Measurements from ENCODE around the gene RXYLT1.

Gene RXYLT1

DNA sequence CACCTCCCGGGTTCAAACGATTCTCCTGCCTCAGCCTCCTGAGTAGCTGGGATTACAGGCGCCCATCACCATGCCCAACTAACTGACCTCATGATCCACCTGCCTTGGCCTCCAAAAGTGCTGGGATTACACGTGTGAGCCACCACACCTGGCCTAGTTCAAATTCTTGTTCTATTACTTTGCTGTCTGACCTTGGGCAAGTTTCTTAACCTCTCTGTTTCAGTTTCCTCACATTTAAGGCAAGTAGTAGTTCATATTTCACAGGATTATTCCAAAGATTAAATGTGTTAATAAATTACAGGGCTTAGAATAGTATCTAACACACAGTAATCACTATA lies 10.9 kb downstream of the RXYLT1 start:
- H3K4me3 ChIP-seq (ENCODE audit: low read depth, low read length) = no peak overlapping the region
- DNase-seq (ENCODE audit: low read depth) = no peak
- TF ChIP-seq, protein P1, sequence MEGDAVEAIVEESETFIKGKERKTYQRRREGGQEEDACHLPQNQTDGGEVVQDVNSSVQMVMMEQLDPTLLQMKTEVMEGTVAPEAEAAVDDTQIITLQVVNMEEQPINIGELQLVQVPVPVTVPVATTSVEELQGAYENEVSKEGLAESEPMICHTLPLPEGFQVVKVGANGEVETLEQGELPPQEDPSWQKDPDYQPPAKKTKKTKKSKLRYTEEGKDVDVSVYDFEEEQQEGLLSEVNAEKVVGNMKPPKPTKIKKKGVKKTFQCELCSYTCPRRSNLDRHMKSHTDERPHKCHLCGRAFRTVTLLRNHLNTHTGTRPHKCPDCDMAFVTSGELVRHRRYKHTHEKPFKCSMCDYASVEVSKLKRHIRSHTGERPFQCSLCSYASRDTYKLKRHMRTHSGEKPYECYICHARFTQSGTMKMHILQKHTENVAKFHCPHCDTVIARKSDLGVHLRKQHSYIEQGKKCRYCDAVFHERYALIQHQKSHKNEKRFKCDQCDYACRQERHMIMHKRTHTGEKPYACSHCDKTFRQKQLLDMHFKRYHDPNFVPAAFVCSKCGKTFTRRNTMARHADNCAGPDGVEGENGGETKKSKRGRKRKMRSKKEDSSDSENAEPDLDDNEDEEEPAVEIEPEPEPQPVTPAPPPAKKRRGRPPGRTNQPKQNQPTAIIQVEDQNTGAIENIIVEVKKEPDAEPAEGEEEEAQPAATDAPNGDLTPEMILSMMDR (conservative IDR thresholded peaks at IDR 0.05; ENCODE audit: low read depth, low read length) = no peak

DNA sequence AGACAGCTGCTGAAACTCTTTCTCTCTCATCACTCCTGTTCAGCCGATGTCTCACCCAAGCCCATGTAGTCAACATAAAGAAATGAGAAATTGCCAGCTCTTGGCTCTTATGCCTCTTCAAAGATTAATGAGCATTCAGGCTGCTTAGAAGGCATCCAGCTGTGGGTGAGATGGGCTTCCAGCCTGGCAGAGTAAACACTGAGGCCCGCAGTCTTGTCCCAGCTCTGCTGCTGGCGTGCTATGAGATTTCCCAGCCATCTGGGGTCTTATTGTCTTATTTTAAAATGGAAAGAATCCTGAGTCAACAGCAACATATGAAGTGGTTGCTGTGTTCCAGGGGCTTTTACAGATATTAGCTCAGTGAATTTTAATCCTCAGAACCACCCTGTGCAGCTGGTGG lies 12.6 kb downstream of the RXYLT1 start:
- DNase-seq (ENCODE audit: low read depth) = no peak
- no peak overlapping the region for H3K4me3 ChIP-seq (ENCODE audit: low read depth, low read length)
- TF ChIP-seq, protein P1 (conservative IDR thresholded peaks at IDR 0.05; ENCODE audit: low read depth, low read length) = no peak

DNA sequence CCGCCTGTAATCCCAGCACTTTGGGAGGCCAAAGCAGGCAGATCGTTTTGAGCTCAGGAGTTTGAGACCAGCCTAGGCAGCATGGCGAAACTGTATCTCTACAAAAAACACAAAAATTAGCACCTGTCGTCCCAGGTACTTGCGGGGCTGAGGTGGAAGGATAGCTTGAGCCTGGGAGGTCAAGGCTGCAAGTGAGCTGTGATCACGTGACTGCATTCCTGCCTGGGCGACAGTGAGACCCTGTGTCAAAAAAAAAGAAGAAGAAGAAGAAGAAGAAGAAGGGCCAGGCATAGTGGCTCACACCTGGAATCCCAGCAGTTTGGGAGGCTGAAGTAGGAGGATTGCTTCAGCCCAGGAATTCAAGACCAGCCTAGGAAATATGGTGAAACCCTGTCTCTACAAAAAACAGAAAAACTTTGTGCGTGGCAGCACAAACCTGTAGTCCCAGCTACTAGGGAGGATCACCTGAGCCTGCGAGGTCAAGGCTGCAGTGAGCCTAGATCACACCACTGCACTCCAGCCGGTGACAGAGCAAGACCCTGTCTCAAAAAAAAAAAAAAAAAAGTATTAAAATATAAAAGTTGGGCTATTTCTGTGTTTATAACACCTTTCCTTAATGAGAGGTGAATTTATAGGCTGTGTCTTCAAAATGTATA lies 15.5 kb downstream of the RXYLT1 start:
- no peak overlapping the region for H3K4me3 ChIP-seq (ENCODE audit: low read depth, low read length)
- TF ChIP-seq, protein P1 (conservative IDR thresholded peaks at IDR 0.05; ENCODE audit: low read depth, low read length) = no peak
- DNase-seq (ENCODE audit: low read depth) = no peak

GRCh38 chr12:63795944-63796343 lies 16.2 kb downstream of the RXYLT1 start:
- DNase-seq (ENCODE audit: low read depth) = no peak
- TF ChIP-seq, protein P1 (conservative IDR thresholded peaks at IDR 0.05; ENCODE audit: low read depth, low read length) = no peak
- H3K4me3 ChIP-seq (ENCODE audit: low read depth, low read length) = no peak overlapping the region

DNA sequence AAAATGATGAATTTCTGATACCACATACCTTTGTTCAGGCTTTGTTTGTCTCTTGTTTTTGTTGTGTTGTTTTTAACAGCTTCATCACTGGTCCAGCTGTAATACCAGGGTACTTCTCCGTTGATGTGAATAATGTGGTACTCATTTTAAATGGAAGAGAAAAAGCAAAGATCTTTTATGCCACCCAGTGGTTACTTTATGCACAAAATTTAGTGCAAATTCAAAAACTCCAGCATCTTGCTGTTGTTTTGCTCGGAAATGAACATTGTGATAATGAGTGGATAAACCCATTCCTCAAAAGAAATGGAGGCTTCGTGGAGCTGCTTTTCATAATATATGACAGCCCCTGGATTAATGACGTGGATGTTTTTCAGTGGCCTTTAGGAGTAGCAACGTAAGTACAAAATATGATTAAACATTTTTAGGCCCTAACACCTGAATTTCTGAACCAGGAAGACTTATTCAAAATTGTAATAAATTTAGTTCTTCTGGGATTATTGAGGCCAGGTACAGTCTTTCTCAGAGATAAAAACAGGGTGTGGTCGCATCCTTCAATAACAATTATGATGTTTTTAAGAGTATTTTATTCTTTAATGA lies 22.4 kb downstream of the RXYLT1 start:
- H3K4me3 ChIP-seq (ENCODE audit: low read depth, low read length) = no peak overlapping the region
- DNase-seq (ENCODE audit: low read depth) = peak; percentile 59
- TF ChIP-seq, protein P1 (conservative IDR thresholded peaks at IDR 0.05; ENCODE audit: low read depth, low read length) = peak; percentile 54

- TF ChIP-seq, protein P1 (conservative IDR thresholded peaks at IDR 0.05; ENCODE audit: low read depth, low read length) = no peak
- no peak overlapping the region for H3K4me3 ChIP-seq (ENCODE audit: low read depth, low read length)
- peak; percentile 66 for DNase-seq (ENCODE audit: low read depth)
Observed at GRCh38 chr12:63804746-63805145, 25.0 kb downstream of the RXYLT1 start.

All from choroid plexus epithelial cell (primary cell).